ENCODE data around the gene OTOS.
A peak's percentile ranks its signal among the peaks of the same experiment; 100 is the strongest.

Gene OTOS

GRCh38 chr2:240146141-240146561 lies 5.7 kb upstream of the OTOS start:
- TF ChIP-seq, protein P1, sequence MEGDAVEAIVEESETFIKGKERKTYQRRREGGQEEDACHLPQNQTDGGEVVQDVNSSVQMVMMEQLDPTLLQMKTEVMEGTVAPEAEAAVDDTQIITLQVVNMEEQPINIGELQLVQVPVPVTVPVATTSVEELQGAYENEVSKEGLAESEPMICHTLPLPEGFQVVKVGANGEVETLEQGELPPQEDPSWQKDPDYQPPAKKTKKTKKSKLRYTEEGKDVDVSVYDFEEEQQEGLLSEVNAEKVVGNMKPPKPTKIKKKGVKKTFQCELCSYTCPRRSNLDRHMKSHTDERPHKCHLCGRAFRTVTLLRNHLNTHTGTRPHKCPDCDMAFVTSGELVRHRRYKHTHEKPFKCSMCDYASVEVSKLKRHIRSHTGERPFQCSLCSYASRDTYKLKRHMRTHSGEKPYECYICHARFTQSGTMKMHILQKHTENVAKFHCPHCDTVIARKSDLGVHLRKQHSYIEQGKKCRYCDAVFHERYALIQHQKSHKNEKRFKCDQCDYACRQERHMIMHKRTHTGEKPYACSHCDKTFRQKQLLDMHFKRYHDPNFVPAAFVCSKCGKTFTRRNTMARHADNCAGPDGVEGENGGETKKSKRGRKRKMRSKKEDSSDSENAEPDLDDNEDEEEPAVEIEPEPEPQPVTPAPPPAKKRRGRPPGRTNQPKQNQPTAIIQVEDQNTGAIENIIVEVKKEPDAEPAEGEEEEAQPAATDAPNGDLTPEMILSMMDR (conservative IDR thresholded peaks at IDR 0.05; ENCODE audit: low read depth, low read length): no peak
- DNase-seq (ENCODE audit: low read depth): no peak
- no peak overlapping the region for H3K4me3 ChIP-seq (ENCODE audit: low read depth, low read length)

GRCh38 chr2:240145461-240145860 lies 5.0 kb upstream of the OTOS start:
- no peak overlapping the region for H3K4me3 ChIP-seq (ENCODE audit: low read depth, low read length)
- TF ChIP-seq, protein P1 (conservative IDR thresholded peaks at IDR 0.05; ENCODE audit: low read depth, low read length): no peak
- DNase-seq (ENCODE audit: low read depth): no peak

DNA sequence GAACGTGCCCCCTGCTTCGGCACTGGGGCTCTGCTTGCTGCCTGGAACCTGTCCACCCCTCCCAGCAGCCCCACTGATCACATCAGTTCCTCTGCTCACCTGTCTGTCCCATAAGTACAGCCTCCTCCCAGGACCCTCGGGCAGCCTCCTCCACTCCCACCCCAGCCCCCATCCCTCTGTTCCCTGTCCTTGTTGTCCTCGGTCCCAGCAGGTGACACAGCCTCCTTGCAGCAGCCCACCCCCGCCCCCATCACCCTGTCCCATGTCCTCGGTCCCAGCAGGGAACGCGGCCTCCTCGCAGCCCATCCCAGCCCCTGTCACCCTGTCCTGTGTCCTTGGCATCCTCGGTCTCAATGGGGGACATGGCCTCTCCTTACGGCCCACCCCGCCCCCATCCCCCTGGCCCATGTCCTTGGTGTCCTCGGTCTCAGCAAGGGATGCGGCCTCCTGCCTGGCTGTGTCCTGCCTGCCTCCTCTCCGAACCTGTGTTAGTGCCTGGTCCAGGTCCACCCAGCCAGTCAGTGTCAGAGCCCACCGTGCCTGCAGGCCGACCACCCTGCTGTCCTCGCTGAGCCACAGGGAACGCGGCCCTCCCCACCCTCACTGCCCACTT lies 4.3 kb upstream of the OTOS start:
- TF ChIP-seq, protein P1 (conservative IDR thresholded peaks at IDR 0.05; ENCODE audit: low read depth, low read length): no peak
- DNase-seq (ENCODE audit: low read depth): no peak
- no peak overlapping the region for H3K4me3 ChIP-seq (ENCODE audit: low read depth, low read length)

DNA sequence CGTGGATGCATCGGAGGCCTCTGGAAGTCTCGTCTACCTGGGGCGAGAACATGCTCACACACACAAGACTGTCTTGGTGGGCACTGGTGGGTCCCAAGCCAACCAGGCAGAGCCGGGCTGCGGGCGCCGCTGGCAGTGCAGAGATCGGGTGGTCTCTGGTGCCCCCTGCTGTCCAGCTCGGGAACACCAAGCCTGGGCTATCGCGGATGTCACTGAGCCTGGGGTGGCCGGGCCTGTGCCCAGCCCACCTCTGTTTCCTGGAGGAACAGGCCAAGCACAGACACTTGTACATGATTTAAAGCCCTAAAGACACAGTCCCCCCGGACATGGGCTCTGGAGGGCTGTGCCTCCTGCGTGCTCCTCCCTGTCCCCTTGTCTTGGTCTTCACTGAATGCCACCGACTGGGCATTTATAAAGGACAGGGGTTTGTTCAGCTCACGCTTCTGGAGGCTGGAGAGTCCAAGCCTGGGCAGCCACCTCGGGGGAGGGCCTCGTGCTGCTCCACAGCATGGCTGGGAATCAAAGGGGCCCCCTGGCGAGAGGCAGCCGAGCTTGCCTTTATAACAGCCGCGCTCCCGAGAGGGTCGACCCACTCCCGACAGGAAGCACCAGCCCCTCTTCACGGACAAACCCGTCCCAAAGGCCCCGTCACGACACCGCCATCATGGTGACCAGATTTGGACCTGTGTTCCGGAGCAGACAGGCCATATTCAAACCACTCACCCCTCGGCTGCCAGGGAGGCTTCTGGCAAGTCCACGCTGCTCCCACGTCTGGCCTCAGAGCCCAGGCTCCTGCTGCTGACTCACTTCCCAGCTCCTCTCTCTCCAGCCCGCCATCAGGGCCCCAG lies 3.6 kb upstream of the OTOS start:
- TF ChIP-seq, protein P1 (conservative IDR thresholded peaks at IDR 0.05; ENCODE audit: low read depth, low read length): peak; percentile 92
- DNase-seq (ENCODE audit: low read depth): peak; percentile 50
- H3K4me3 ChIP-seq (ENCODE audit: low read depth, low read length): no peak overlapping the region

DNA sequence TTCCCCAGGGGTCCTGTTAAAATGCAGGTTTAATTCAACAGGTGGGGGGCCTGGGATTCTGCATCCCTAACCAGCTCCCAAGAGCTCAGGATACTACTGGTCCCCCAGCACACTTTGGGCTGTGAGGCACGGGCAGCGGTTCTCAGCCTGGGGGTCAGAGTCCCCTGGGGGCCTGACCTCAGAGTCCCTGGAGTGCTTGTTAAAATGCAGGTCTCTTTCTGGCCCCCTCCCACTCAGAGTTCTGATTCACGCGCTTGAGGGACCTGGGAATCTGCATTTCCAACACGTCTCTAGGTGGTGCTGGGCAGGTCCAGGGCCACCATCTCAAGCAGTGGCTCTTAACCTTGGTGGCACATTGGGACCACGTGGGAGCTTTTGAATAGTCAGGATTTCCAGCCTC lies 2.8 kb upstream of the OTOS start:
- no peak for DNase-seq (ENCODE audit: low read depth)
- no peak overlapping the region for H3K4me3 ChIP-seq (ENCODE audit: low read depth, low read length)
- TF ChIP-seq, protein P1 (conservative IDR thresholded peaks at IDR 0.05; ENCODE audit: low read depth, low read length): no peak

GRCh38 chr2:240142859-240143258 lies 2.4 kb upstream of the OTOS start:
- TF ChIP-seq, protein P1 (conservative IDR thresholded peaks at IDR 0.05; ENCODE audit: low read depth, low read length): no peak
- no peak for DNase-seq (ENCODE audit: low read depth)
- H3K4me3 ChIP-seq (ENCODE audit: low read depth, low read length): no peak overlapping the region

All from choroid plexus epithelial cell (primary cell).